Left ventricle myocardium inferior (tissue), 1 donor: ENCODE results near the gene CTAG1A. TPM values are rescaled to one million over a fixed set of nuclear protein-coding genes. Genes with fewer than 3 reads are reported as not detected.
"Not testable (repeated sequence)": the region's sequence is repeated elsewhere in the genome, so short reads cannot be mapped to it uniquely, and the experiment has no call there.

Experiments used
- DNase-seq: peaks from one replicate; pipeline ENCODE4 v3.0.0-alpha.2; 2020
- H3K27ac ChIP-seq: fragments of 200-600 bp; replicated peaks from 2 replicates; pipeline ENCODE4 v1.8.0; 2021
- H3K27me3 ChIP-seq: fragments of 200-600 bp; 2 replicates; pipeline ENCODE4 v1.8.0; 2021; ENCODE audit warnings: low read depth
- H3K36me3 ChIP-seq: fragments of 200-600 bp; 2 replicates; pipeline ENCODE4 v1.8.0; 2021
- H3K4me1 ChIP-seq: fragments of 200-600 bp; 2 replicates; pipeline ENCODE4 v1.8.0; 2021
- H3K4me3 ChIP-seq: fragments of 200-600 bp; 2 replicates; pipeline ENCODE4 v1.8.0; 2021; ENCODE audit warnings: mild to moderate bottlenecking, moderate library complexity
- H3K9me3 ChIP-seq: fragments of 200-600 bp; replicated peaks from 2 replicates; pipeline ENCODE4 v1.8.0; 2021
- intact Hi-C: fragments of 100-400 bp; cut with micrococcal nuclease; formaldehyde crosslinking; loops from one replicate; pipeline ENCODE4 v1.11.0; 2022
- total RNA-seq: library from RNA; stranded (reverse); fragmentation: NEBNext Ultra II Directional; extraction: Animal tissue kit (Norgen Biotek cat#: 25700); gene quantifications from one replicate; pipeline ENCODE4 v1.2.1, GENCODE V29; 2021
- TF ChIP-seq, protein P1 (sequence below): fragments of 200-600 bp; IDR thresholded peaks from 2 replicates; pipeline ENCODE4 v1.8.0; 2021; ENCODE audit warnings: antibody characterized with exemption, mild to moderate bottlenecking, borderline replicate concordance
- donor health status: DM: no; HTN: yes; CAD: no; lungs with severe emphysema.

CTAG1A gene
- total RNA-seq, 1 donor from 2014 or later, result not detected

DNA sequence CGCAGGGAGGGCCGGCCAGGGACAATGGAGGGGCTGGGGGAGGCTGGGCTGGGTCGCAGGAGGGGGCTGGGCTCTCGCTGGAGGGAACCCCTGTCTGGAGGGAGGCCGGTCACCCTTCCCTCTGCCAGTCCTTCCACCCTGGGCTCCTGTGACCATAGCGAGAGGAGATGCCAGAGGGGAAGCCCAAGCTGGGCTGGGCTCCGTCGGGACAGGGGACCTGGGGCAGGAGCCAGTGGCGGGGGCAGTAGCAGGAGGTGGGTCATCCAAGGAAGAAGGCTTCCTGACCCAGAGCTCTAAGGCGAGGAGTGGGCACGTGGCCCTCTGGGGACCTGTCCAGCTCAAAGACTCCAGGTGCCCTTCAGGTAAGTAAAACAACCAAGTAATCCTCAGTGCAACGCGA lies 17.3 kb downstream of the CTAG1A start:
- TF ChIP-seq, protein P1, sequence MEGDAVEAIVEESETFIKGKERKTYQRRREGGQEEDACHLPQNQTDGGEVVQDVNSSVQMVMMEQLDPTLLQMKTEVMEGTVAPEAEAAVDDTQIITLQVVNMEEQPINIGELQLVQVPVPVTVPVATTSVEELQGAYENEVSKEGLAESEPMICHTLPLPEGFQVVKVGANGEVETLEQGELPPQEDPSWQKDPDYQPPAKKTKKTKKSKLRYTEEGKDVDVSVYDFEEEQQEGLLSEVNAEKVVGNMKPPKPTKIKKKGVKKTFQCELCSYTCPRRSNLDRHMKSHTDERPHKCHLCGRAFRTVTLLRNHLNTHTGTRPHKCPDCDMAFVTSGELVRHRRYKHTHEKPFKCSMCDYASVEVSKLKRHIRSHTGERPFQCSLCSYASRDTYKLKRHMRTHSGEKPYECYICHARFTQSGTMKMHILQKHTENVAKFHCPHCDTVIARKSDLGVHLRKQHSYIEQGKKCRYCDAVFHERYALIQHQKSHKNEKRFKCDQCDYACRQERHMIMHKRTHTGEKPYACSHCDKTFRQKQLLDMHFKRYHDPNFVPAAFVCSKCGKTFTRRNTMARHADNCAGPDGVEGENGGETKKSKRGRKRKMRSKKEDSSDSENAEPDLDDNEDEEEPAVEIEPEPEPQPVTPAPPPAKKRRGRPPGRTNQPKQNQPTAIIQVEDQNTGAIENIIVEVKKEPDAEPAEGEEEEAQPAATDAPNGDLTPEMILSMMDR, result no peak
- Histone ChIP-seq H3K27ac (no peak overlapping the region), H3K36me3 (no peaks in the 10 kb centered on the region), H3K9me3 (no peaks in the 10 kb centered on the region), H3K4me1 (no peaks in the 10 kb centered on the region), H3K27me3 (no peaks in the 10 kb centered on the region), H3K4me3 (no peak overlapping the region)
- DNase-seq, result no peak
- intact Hi-C loops, result no loop called here

DNA sequence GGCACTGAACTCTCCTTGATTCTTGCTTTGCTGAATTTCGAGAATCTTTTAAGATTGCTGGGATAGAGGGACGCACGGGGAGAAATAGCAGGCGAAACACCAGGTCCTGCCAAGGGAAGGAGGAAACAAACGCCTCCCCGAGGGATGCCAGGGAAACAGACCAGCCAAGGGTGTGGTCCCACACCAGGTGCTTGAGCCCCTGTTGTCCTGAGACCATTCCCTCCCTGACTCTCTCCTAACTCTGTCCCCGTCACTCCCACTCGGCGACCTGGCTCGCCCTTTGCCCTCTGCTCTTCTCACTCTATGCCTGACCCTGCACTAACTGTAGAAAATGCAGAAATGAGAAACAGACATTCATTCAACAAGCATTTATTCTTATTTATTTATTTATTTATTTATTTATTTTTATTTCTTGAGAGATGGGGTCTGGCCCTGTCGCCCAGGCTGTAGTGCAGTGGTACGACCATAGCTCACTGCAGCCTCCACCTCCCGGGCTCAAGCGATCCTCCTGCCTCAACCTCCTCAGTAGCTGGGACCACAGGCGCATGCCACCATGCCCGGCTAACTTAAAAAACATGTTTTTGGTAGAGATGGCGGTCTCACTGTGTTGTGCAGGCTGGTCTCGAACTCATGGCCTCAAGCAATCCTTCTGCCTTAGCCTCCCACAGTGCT lies 18.0 kb downstream of the CTAG1A start:
- intact Hi-C loops, result no loop called here
- no peaks in the 10 kb centered on the region for H3K36me3 ChIP-seq
- H3K4me1 ChIP-seq, result no peaks in the 10 kb centered on the region
- DNase-seq, result no peak
- no peak overlapping the region for H3K4me3 ChIP-seq
- no peaks in the 10 kb centered on the region for H3K9me3 ChIP-seq
- TF ChIP-seq, protein P1, result no peak
- no peak overlapping the region for H3K27ac ChIP-seq
- no peaks in the 10 kb centered on the region for H3K27me3 ChIP-seq

DNA sequence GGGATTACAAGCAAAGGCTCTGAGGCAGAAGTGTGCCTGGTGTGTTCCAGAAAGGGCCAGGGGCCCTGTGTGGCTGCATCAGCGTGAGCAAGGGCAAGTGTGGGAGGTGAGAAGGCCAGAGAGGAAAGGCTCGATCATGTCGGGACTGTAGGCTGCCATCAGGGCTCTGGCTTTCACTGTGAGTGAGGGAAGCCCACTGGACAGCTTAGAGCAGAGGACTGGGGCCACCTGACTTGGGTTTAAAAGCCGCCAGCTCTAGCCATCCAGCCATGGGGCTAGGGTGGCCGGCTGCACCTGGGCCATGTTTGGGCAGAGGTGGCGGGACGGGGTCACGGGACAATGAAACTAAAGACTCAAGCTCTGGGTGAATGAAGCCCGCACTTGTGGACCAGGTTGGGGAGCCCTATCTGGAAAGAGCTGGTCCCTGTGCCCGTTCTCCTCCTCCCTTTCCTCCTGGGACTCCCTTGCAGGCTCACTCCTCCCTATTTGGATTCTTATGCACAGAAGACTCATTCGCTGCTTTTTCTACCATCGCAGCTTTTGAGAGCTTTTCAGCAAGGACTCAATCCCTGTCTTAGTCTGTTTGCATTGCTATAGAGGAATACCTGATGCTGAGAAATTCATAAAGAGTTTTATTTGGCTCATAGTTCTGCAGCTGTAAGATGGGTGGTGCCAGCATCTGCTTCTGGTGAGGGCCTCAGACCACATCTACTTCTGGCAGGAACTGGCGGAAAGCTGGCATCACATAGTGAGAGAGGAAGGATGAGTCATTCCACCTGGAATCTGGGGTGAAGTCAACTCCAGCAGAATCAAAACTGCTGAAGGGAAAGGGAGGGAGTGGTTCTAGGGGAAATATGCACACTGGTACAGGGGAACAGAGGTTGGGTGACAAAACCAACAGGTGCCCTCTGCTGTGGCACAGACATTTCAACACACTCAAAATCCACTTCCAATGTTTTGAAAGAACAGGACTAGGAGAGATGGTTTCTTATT lies 18.8 kb downstream of the CTAG1A start:
- H3K4me3 ChIP-seq, result no peak overlapping the region
- DNase-seq, result no peak
- no peaks in the 10 kb centered on the region for H3K36me3 ChIP-seq
- H3K4me1 ChIP-seq, result no peaks in the 10 kb centered on the region
- intact Hi-C loops, result no loop called here
- TF ChIP-seq, protein P1, result no peak
- H3K9me3 ChIP-seq, result no peaks in the 10 kb centered on the region
- H3K27ac ChIP-seq, result no peak overlapping the region
- H3K27me3 ChIP-seq, result no peaks in the 10 kb centered on the region

DNA sequence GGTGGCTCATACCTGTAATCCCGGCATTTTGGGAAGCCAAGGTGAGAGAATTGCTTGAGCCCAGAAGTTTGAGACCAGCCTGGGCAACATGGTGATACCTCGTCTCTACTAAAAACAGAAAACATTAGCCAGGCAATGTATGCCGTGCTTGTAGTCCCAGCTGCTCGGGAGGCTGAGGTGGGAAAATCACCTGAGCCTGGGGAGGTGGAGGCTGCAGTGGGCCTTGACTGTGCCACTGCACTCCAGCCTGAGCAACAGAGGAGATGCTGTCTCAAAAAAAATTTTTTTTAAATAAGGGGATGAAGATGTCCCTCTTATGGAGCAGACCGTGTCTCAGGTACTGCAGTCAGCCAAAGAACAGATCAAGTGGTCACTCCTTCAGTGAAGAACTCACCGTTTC lies 20.6 kb downstream of the CTAG1A start:
- Histone ChIP-seq H3K4me3 (no peak overlapping the region), H3K9me3 (no peaks in the 10 kb centered on the region), H3K4me1 (no peaks in the 10 kb centered on the region), H3K27me3 (no peaks in the 10 kb centered on the region), H3K27ac (no peak overlapping the region), H3K36me3 (no peaks in the 10 kb centered on the region)
- DNase-seq, result no peak
- intact Hi-C loops, result no loop called here
- TF ChIP-seq, protein P1, result no peak

DNA sequence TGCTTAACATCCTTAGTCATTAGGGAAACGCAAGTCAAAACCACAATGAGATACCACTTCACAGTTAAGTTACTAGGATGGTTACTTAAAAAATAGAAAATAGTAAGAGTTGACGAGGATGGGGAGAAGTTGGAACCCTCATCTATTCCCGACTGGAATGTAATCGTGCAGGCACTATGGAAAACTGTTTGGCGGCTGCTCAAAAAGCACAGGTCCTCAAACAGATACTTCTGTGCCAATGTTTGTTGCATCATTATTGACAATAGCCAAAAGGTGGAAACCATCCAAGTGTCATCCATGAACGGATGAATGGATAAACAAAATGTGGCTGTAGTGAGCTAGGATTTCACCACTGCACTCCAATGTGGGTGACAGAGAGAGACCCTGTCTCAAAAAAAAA lies 22.4 kb downstream of the CTAG1A start:
- intact Hi-C loops, result no loop called here
- Histone ChIP-seq H3K4me3 (no peak overlapping the region), H3K9me3 (no peaks in the 10 kb centered on the region), H3K4me1 (no peaks in the 10 kb centered on the region), H3K27me3 (no peaks in the 10 kb centered on the region), H3K36me3 (no peaks in the 10 kb centered on the region), H3K27ac (no peak overlapping the region)
- TF ChIP-seq, protein P1, result no peak
- DNase-seq, result no peak

DNA sequence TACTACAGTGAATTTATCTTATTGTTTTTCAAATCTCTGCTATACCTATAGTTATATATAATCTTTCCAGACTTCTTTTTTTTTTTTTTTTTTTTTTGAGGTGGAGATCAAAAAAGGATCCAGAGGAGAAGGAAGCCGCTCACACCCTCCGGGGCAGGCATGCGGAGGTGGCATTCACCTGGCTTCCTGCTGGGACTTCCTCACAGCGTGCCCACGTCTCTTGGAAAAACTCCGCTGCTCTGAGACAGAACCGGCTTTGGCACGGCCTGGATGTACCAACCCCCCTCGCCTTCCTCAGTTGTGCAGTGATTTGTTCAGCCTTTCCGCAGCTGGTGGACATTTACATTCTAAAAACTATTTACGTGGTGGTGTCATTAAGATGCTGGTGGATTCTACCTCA lies 23.0 kb downstream of the CTAG1A start:
- H3K36me3 ChIP-seq, H3K4me3 ChIP-seq, H3K9me3 ChIP-seq, DNase-seq, intact Hi-C loops, H3K4me1 ChIP-seq, H3K27me3 ChIP-seq, H3K27ac ChIP-seq: not testable (repeated sequence)

DNA sequence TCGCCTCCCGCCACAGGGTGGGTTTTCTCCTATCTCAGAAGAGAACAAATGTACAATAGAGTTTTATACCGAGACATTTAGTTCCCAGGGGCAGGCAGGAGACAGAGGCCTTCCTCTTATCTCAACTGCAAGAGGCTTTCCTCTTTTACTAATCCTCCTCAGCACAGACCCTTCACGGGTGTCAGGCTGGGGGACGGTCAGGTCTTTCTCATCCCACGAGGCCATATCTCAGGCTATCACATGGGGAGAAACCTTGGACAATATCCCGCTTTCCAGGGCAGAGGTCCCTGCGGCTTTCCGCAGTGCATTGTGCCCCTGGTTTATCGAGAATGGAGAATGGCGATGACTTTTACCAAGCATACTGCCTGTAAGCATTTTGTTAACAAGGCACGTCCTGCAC lies 23.9 kb downstream of the CTAG1A start:
- H3K27ac ChIP-seq, H3K27me3 ChIP-seq, H3K36me3 ChIP-seq, H3K9me3 ChIP-seq, H3K4me1 ChIP-seq, intact Hi-C loops, H3K4me3 ChIP-seq, DNase-seq: not testable (repeated sequence)

DNA sequence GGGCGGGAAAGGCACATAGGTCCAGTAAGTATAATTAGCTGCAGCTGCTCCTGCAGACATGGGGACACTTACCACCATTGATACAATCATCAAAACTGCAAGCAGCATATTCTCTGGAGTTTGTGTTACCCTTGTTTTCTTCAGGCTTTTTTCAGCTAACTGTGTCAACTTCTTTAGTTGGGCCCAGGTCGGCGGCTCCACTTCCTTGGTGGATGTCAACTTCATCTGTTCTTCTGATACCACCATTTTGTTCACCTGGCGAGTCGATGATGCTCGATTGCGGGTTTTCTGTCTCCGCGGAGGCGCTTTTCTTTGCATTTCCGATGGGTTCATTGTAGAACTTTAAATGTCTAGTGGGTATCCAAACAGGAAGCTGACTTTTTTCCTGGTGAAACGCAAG lies 26.2 kb downstream of the CTAG1A start:
- intact Hi-C loops, H3K4me1 ChIP-seq, DNase-seq, H3K4me3 ChIP-seq, H3K9me3 ChIP-seq, H3K27ac ChIP-seq, H3K27me3 ChIP-seq, H3K36me3 ChIP-seq: not testable (repeated sequence)
